ENCODE results near the gene DELE1.

DELE1 gene

GRCh38 chr5:141923448-141924313 is at the start of gene DELE1:
Gene DELE1, plus strand, starts transcription at chr5:141923871. Its CDS starts 71 bp downstream, at chr5:141923942.
- peak; percentile 88 for DNase-seq (ENCODE audit: low read depth)

- no peak for DNase-seq (ENCODE audit: low read depth)
Measured at GRCh38 chr5:141873933-141874261, 49.8 kb upstream of the DELE1 start.

GRCh38 chr5:141874262-141874964 is 49.3 kb upstream of the DELE1 start:
- DNase-seq (ENCODE audit: low read depth) = no peak

- no peak for DNase-seq (ENCODE audit: low read depth)
Measured at GRCh38 chr5:141875022-141875740, 48.5 kb upstream of the DELE1 start.

- no peak for DNase-seq (ENCODE audit: low read depth)
Measured at GRCh38 chr5:141875795-141876627, 47.7 kb upstream of the DELE1 start.

- no peak for DNase-seq (ENCODE audit: low read depth)
Measured at GRCh38 chr5:141876628-141877355, 46.9 kb upstream of the DELE1 start.

GRCh38 chr5:141877356-141878185 is 46.1 kb upstream of the DELE1 start:
- DNase-seq (ENCODE audit: low read depth) = no peak

GRCh38 chr5:141878186-141878710 is 45.4 kb upstream of the DELE1 start, which contains the start of gene PCDH1:
Gene PCDH1, minus strand, starts transcription at chr5:141878410. Its CDS starts 148 bp downstream, at chr5:141878262.
- DNase-seq (ENCODE audit: low read depth) = no peak

GRCh38 chr5:141878711-141879425 is 44.8 kb upstream of the DELE1 start:
- DNase-seq (ENCODE audit: low read depth) = peak; percentile 61

GRCh38 chr5:141879426-141879759 is 44.3 kb upstream of the DELE1 start:
- DNase-seq (ENCODE audit: low read depth) = no peak

- no peak for DNase-seq (ENCODE audit: low read depth)
Measured at GRCh38 chr5:141879941-141880738, 43.5 kb upstream of the DELE1 start.

- no peak for DNase-seq (ENCODE audit: low read depth)
Measured at GRCh38 chr5:141880961-141881801, 42.5 kb upstream of the DELE1 start.

- no peak for DNase-seq (ENCODE audit: low read depth)
Measured at GRCh38 chr5:141881886-141882285, 41.8 kb upstream of the DELE1 start.

- no peak for DNase-seq (ENCODE audit: low read depth)
Measured at GRCh38 chr5:141882594-141883183, 41.0 kb upstream of the DELE1 start.

GRCh38 chr5:141883184-141883891 is 40.3 kb upstream of the DELE1 start:
- no peak for DNase-seq (ENCODE audit: low read depth)

GRCh38 chr5:141883892-141884318 is 39.8 kb upstream of the DELE1 start:
- DNase-seq (ENCODE audit: low read depth) = no peak

Measured in stimulated activated CD8-positive, alpha-beta memory T cell treated with anti-CD3 and anti-CD28 coated beads, Interleukin-15, amount 100 ng/mL, for 24 hours (primary cell).